ENCODE results near the gene RBM6. TPM values are rescaled to one million over a fixed set of nuclear protein-coding genes. Genes with fewer than 3 reads are reported as not detected.
"Not testable (repeated sequence)": the region's sequence is repeated elsewhere in the genome, so short reads cannot be mapped to it uniquely, and the experiment has no call there.

The RBM6 gene
- total RNA-seq, 1 experiment from 2014 or later = 74.1 TPM

DNA sequence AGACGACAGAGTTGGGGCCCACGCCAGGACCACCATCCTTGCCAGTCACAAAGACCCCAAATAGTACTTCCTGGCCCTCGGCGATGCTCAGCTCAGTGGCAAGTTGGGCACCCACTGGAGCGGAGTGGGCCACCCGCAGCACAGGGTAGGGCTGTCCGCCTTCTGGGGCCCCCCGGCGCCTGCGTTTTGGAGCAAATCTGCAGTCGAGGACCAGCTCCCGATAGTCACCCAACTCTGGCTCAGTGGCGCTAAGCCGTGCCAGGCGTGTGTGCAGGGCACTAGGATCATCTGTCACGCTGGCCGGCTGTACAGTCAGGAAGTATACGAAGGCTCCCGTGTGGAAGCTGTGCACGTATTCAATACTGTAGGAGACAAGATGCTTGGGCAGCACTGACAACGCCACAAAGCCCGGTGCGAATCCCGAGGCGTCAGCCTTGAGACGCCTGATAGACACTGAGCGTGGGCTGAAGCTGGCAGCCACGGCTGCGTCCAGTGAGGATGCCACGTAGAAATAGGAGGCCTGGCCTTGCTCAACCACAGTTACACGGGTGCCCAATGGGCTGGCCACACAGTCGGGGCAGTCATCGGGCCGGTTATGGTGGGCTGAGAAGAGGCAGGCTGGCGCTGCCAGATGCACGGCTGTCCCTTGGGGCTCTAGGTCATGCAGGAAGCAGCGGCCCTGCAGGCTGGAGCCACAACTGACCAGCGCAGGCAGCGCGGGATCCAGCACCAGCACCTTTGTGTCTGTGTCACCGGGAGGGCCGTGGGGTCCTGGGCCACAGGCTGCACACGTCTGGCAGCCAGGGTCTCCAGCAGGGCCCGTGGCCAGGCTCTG lies 37.2 kb upstream of the RBM6 start:
- H3K27me3 ChIP-seq (replicated peaks; ENCODE audit: control insufficient read depth, insufficient read depth, low read length) = no peaks in the 10 kb centered on the region
- BruUV-seq (replicated peaks) = no TSS peak
- peaks cover 7% of the 10 kb centered on the region for H3K4me1 Mint-ChIP-seq (ENCODE audit: low read depth, unreplicated experiment)
- CTCF ChIA-PET = interaction anchor here (0.6 kb wide), 1 partner anchor 25 kb away, joined by 8 read pairs; no protein-coding TSS in a partner anchor
- peaks cover 45% of the 10 kb centered on the region for H3K4me1 ChIP-seq
- no peak for DNase-seq
- H3K36me3 ChIP-seq (ENCODE audit: control insufficient read depth, insufficient read depth, low read length) = no peaks in the 10 kb centered on the region; the same call in 1 of the 2 replicates
- H3K9me3 ChIP-seq = no peaks in the 10 kb centered on the region
- peaks cover 10% of the 10 kb centered on the region for H3K36me3 Mint-ChIP-seq (ENCODE audit: insufficient read depth, unreplicated experiment)
- H3K27me3 Mint-ChIP-seq (ENCODE audit: insufficient read depth, unreplicated experiment) = no peaks in the 10 kb centered on the region
- peak overlapping the region; percentile 80 for H3K4me3 Mint-ChIP-seq (ENCODE audit: unreplicated experiment)
- POLR2A ChIA-PET = no interaction called here
- H3K4me3 ChIP-seq (ENCODE audit: low read depth, low read length) = peak overlapping the region; percentile 40
- no peak overlapping the region for H3K27ac Mint-ChIP-seq (ENCODE audit: unreplicated experiment)
- no peaks in the 10 kb centered on the region for H3K9me3 Mint-ChIP-seq (ENCODE audit: unreplicated experiment)
- intact Hi-C loops (cut with micrococcal nuclease; ENCODE audit: unreplicated experiment) = loop anchor here (5.0 kb wide), 1 partner anchor 45 kb away; the partner anchor contains the start of gene TRAIP
- TF ChIP-seq, protein P1, sequence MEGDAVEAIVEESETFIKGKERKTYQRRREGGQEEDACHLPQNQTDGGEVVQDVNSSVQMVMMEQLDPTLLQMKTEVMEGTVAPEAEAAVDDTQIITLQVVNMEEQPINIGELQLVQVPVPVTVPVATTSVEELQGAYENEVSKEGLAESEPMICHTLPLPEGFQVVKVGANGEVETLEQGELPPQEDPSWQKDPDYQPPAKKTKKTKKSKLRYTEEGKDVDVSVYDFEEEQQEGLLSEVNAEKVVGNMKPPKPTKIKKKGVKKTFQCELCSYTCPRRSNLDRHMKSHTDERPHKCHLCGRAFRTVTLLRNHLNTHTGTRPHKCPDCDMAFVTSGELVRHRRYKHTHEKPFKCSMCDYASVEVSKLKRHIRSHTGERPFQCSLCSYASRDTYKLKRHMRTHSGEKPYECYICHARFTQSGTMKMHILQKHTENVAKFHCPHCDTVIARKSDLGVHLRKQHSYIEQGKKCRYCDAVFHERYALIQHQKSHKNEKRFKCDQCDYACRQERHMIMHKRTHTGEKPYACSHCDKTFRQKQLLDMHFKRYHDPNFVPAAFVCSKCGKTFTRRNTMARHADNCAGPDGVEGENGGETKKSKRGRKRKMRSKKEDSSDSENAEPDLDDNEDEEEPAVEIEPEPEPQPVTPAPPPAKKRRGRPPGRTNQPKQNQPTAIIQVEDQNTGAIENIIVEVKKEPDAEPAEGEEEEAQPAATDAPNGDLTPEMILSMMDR (IDR thresholded peaks at IDR 0.05; ENCODE audit: insufficient read depth in 1 of 2, low read depth in 1 of 2, low read length in 1 of 2, severe bottlenecking in 1 of 2, unreplicated experiment in 1 of 2) = no peak

DNA sequence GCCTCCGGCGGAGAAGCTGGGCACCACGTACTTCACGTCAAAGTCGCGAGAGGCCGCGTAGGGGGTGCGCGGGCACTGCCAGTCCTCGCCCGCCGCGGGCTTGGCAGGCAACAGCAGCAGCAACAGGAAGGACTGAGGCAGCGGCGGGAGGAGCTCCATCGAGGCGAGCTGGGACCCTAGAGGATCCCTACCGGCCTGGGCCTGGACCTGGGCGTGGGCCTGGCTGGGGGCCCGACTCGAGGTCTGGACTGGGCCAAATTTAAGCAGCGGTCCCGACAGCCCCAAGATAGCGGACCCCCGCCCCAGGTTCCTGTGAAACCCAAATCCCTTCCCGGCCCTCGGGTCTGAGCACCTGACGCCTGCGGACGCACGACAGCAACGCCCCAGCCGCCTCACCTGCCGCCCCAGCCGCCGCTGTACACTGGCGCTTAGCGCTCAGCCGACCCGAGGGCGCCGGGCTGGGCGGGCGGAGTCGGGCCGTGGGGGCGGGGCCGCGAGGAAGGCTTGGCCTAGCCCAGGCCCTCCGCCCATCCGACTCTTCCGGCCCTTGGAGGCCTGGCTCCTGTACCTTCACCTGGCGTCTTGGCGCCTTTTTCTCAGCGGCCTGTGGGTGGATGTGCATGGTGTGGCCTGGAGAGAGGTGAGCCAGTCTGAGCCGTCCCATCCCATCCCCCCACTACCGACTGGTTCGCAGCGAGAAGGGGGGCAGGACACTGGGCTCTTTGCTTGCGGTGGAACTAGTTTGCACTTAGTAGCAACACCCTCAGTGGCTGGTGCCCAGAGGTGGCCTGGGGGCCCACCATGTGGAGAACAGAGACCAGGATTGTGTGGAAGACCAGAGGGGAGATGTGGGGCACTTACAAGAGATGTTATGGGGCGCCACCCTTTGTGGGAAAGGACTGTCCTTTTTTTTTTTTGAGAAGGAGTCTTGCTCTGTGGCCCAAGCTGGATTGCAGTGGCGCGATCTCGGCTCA lies 36.2 kb upstream of the RBM6 start, which contains the start of gene MST1R:
TSS of gene MST1R (minus strand) at position 423 of the 974 bp plus-strand sequence. CDS start at position 159, 264 bp downstream.
- BruUV-seq (replicated peaks) = TSS peak; percentile 77

DNA sequence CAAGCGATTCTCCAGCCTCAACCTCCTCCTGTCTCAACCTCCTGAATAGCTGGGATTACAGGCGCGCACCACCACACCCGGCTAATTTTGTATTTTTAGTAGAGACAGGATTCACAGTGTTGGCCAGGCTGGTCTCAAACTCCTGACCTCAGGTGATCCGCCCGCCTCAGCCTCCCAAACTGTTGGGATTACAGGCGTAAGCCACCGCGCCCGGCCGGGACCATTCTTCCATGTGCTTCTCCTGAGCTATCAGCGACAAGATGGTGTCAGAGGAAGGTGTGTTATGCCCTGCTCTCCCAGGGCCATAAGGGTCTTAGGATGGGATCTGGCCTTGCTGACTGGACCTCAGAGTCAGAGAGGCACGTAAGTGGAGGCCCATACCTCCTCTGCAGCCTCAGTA lies 35.5 kb upstream of the RBM6 start:
- H3K4me3 Mint-ChIP-seq (ENCODE audit: unreplicated experiment) = peak overlapping the region; percentile 80
- not testable (repeated sequence) for H3K9me3 Mint-ChIP-seq (ENCODE audit: unreplicated experiment); H3K36me3 Mint-ChIP-seq (ENCODE audit: insufficient read depth, unreplicated experiment); H3K27me3 ChIP-seq (replicated peaks; ENCODE audit: control insufficient read depth, insufficient read depth, low read length); H3K4me1 Mint-ChIP-seq (ENCODE audit: low read depth, unreplicated experiment); BruUV-seq (replicated peaks); H3K9me3 ChIP-seq; H3K4me3 ChIP-seq (ENCODE audit: low read depth, low read length); DNase-seq; H3K36me3 ChIP-seq (ENCODE audit: control insufficient read depth, insufficient read depth, low read length); H3K27me3 Mint-ChIP-seq (ENCODE audit: insufficient read depth, unreplicated experiment)
- peaks cover 57% of the 10 kb centered on the region for H3K4me1 ChIP-seq
- intact Hi-C loops (cut with micrococcal nuclease; ENCODE audit: unreplicated experiment) = loop anchor here (5.0 kb wide), 1 partner anchor 47 kb away; the partner anchor contains the start of gene TRAIP
- CTCF ChIA-PET = interaction anchor here (1.1 kb wide), 1 partner anchor 101 kb away, joined by 5 read pairs; the partner anchor contains the start of gene INKA1
- H3K27ac Mint-ChIP-seq (ENCODE audit: unreplicated experiment) = peak overlapping the region; percentile 86
- POLR2A ChIA-PET = interaction anchor here (0.6 kb wide), 1 partner anchor 28 kb away, joined by 4 read pairs; no protein-coding TSS in a partner anchor

More for the DNA sequence above, 36.2 kb upstream of the RBM6 start, which contains the start of gene MST1R:
- DNase-seq = peak; percentile 94 to 95
- Histone ChIP-seq H3K27me3 (replicated peaks; ENCODE audit: control insufficient read depth, insufficient read depth, low read length) (no peaks in the 10 kb centered on the region), H3K4me1 (peaks cover 53% of the 10 kb centered on the region), H3K36me3 (ENCODE audit: control insufficient read depth, insufficient read depth, low read length) (no peaks in the 10 kb centered on the region), H3K9me3 (no peaks in the 10 kb centered on the region), H3K4me3 (ENCODE audit: low read depth, low read length) (peak within 1 kb of the TSS; percentile 40)
- TF ChIP-seq, protein P1 (IDR thresholded peaks at IDR 0.05; ENCODE audit: insufficient read depth in 1 of 2, low read depth in 1 of 2, low read length in 1 of 2, severe bottlenecking in 1 of 2, unreplicated experiment in 1 of 2) = no peak
- CTCF ChIA-PET = interaction anchor here (1.1 kb wide), 1 partner anchor 100 kb away, joined by 5 read pairs; the partner anchor contains the start of gene INKA1
- POLR2A ChIA-PET = interaction anchor here (0.6 kb wide), 1 partner anchor 29 kb away, joined by 4 read pairs; no protein-coding TSS in a partner anchor
- Mint-ChIP-seq H3K9me3 (ENCODE audit: unreplicated experiment) (no peaks in the 10 kb centered on the region), H3K4me1 (ENCODE audit: low read depth, unreplicated experiment) (peaks cover 7% of the 10 kb centered on the region), H3K4me3 (ENCODE audit: unreplicated experiment) (peak within 1 kb of the TSS; percentile 80), H3K27me3 (ENCODE audit: insufficient read depth, unreplicated experiment) (no peaks in the 10 kb centered on the region), H3K36me3 (ENCODE audit: insufficient read depth, unreplicated experiment) (peaks cover 10% of the 10 kb centered on the region), H3K27ac (ENCODE audit: unreplicated experiment) (peak within 1 kb of the TSS; percentile 86)
- intact Hi-C loops (cut with micrococcal nuclease; ENCODE audit: unreplicated experiment) = loop anchor here (5.0 kb wide), 1 partner anchor 46 kb away; the partner anchor contains the start of gene TRAIP

Measured in Caco-2 (cell line).